DND-41 (cell line): ENCODE data around the gene ZMYND19.

Experiments used
- EZH2 ChIP-seq: IDR thresholded peaks from 3 replicates; pipeline ENCODE4 v1.6.1; 2012; ENCODE audit warnings: borderline replicate concordance, low read depth, mild to moderate bottlenecking, moderate library complexity, low read length, inconsistent platforms; ENCODE audit not compliant: severe bottlenecking
- TF ChIP-seq, protein P1 (sequence below): IDR thresholded peaks from 2 replicates; pipeline ENCODE4 v1.5.1; 2012; ENCODE audit warnings: borderline replicate concordance, low read length, moderate library complexity, mild to moderate bottlenecking; ENCODE audit not compliant: poor library complexity, severe bottlenecking; ENCODE audit errors: extremely low read depth

DNA sequence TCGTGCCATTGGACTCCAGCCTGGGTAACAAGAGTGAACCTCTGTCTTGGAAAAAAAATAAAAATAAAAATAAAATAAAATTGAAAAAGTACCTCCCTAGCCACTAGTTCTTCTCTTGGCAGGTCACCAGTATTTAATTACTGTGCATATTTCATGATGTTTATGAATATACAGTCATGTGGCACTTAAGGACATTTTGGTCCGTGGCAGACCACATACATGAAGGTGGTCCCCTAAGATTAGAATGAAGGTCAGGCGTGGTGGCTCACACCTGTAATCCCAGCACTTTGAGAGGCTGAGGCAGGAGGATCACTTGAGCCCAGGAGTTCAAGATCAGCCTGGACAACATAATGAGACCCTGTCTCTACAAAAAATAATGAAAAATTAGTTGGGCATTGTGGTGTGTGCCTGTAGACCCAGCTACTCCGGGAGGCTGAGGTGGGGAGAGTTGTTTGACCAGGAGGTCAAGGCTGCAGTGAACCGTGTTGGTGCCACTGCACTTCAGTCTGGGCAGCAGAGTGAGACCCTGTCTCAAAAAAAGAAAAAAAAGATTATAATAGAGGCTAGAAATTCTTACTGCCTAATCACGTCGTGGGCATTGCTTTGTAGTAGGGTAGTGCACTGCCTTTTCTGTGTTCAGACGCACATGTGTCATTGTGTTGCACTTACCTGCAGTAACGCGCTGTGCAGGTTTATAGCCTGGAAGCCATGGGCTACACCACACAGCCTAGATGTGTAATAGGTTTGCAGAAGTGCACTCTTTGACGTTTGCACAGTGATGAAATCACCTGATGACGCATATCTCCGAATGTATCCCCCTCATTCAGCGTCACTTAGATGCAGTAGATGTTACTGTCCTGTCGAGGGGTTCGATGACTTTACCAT lies 41.3 kb upstream of the ZMYND19 start:
- TF ChIP-seq, protein P1, sequence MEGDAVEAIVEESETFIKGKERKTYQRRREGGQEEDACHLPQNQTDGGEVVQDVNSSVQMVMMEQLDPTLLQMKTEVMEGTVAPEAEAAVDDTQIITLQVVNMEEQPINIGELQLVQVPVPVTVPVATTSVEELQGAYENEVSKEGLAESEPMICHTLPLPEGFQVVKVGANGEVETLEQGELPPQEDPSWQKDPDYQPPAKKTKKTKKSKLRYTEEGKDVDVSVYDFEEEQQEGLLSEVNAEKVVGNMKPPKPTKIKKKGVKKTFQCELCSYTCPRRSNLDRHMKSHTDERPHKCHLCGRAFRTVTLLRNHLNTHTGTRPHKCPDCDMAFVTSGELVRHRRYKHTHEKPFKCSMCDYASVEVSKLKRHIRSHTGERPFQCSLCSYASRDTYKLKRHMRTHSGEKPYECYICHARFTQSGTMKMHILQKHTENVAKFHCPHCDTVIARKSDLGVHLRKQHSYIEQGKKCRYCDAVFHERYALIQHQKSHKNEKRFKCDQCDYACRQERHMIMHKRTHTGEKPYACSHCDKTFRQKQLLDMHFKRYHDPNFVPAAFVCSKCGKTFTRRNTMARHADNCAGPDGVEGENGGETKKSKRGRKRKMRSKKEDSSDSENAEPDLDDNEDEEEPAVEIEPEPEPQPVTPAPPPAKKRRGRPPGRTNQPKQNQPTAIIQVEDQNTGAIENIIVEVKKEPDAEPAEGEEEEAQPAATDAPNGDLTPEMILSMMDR, result no peak
- no peak for TF ChIP-seq EZH2
